ENCODE results near the gene PPP3R1.

GRCh38 chr2:68172990-68173700 is 79.2 kb downstream of the PPP3R1 start:
- TF ChIP-seq CTCF (IDR thresholded peaks at IDR 0.05; ENCODE audit: insufficient read depth, low read length, poor library complexity, severe bottlenecking) (no peak), EZH2phosphoT487 (conservative IDR thresholded peaks at IDR 0.05; ENCODE audit: low read length) (no peak)

Measured in SU-DHL-6 (cell line).